Retinal pigment epithelial cell (primary cell): ENCODE results near the gene DENND1B.

Source experiments
- DNase-seq: peaks from one replicate; pipeline ENCODE4 v3.0.0-alpha.2; 2010; ENCODE audit warnings: low read depth
- H3K4me3 ChIP-seq: 2 replicates; pipeline ENCODE4 v1.5.1; 2011; ENCODE audit warnings: mild to moderate bottlenecking, low read length, control low read depth, moderate library complexity
- CTCF ChIP-seq: conservative IDR thresholded peaks from 2 replicates; pipeline ENCODE4 v1.5.1; 2011; ENCODE audit warnings: low read depth, low read length, control low read depth, inconsistent platforms

The DENND1B gene

GRCh38 chr1:197774466-197775281 is 606 bp downstream of the DENND1B start:
- no peak for DNase-seq
- peak overlapping the region; percentile 67 for H3K4me3 ChIP-seq
- TF ChIP-seq CTCF: no peak

- TF ChIP-seq CTCF: no peak
Measured at GRCh38 chr1:197773856-197774255, 1.4 kb downstream of the DENND1B start.

GRCh38 chr1:197771904-197772556 is 3.2 kb downstream of the DENND1B start:
- no peak overlapping the region for H3K4me3 ChIP-seq
- no peak for TF ChIP-seq CTCF
- no peak for DNase-seq

More at GRCh38 chr1:197773856-197774255, 1.4 kb downstream of the DENND1B start:
- no peak for DNase-seq
- peak overlapping the region; percentile 67 for H3K4me3 ChIP-seq

DNA sequence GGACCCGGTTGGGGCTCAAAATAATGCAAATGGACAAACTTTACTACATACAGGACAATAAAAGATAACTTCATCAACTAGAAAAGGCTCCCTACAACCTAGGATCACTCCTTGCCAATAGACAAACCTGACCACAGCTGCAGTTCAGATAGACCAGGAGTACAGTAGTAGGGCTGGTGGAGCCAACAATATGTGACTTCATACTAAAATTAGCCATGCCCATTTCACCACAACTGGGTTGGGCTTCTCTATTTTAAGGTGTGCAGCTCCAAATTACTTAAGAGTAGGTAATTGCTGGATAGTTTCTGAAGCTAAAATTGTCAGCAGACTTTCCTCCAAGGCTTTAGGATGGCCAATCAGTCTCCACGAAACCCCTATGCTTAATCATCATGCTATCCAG is 3.9 kb downstream of the DENND1B start:
- H3K4me3 ChIP-seq: no peak overlapping the region
- no peak for TF ChIP-seq CTCF
- DNase-seq: no peak

DNA sequence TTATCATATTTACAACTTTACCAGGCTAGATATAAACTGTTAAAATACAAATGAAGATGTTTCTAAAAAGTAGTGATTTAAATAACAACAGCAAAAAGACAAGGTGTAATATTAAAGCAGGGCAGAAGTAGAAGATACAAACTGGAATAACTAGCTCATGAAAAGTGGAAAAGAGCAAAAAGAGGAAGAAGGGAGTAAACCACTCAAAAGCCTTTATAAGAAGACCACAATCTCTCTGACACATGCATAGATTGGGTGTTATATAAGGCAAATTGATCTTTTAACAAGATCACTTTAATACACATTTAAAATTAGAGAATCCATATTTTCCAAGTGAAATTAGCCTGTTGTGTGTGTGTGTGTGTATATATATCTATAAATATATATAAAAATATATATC is 5.0 kb downstream of the DENND1B start:
- no peak for TF ChIP-seq CTCF
- no peak overlapping the region for H3K4me3 ChIP-seq
- no peak for DNase-seq

DNA sequence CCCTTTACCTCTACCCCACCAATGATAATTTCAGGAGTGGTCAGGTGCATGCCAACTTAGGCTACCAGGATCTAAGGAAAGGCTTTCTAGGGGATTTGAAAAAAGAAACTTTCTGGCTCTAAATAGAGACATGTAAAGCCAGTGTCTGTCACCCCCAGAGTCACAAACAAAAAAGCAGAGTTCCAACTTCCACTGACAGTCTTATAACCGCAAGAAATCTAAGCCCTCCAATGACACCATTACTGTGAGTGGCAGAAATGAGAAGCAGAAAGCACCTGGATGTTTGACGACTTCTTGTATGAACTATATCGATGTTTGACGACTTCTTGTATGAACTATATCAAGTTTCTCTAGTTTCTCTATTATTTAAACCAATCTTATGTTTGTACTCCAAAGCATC is 6.0 kb downstream of the DENND1B start:
- TF ChIP-seq CTCF: no peak
- DNase-seq: no peak
- no peak overlapping the region for H3K4me3 ChIP-seq
